ENCODE results near the gene CCDC24.

DNA sequence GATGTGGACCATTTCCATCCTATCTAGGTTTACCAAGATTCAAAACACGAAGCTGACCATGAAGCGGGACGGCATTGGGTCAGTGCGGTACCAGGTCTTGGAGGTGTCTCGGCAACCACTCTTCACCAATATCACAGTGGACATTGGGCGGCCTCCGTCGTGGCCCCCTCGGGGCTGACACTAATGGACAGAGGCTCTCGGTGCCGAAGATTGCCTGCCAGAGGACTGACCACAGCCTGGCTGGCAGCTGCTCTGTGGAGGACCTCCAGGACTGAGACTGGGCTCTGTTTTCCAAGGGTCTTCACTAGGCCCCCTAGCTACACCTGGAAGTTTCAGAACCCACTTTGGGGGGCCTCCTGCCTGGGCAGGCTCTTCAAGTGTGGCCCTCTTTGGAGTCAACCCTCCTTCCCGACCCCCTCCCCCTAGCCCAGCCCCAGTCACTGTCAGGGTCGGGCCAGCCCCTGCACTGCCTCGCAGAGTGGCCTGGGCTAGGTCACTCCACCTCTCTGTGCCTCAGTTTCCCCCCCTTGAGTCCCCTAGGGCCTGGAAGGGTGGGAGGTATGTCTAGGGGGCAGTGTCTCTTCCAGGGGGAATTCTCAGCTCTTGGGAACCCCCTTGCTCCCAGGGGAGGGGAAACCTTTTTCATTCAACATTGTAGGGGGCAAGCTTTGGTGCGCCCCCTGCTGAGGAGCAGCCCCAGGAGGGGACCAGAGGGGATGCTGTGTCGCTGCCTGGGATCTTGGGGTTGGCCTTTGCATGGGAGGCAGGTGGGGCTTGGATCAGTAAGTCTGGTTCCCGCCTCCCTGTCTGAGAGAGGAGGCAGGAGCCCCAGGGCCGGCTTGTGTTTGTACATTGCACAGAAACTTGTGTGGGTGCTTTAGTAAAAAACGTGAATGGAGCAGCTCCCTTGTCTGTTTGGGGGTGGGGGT is 864 bp upstream of the CCDC24 start:
- TF ChIP-seq JUNB (IDR thresholded peaks at IDR 0.05) (no peak), RNF2 (IDR thresholded peaks at IDR 0.05; ENCODE audit: borderline replicate concordance, low read depth) (no peak), CBX8 (IDR thresholded peaks at IDR 0.05) (no peak), RFX5 (IDR thresholded peaks at IDR 0.05) (no peak), TP53 (CRISPR knock-in tag; IDR thresholded peaks at IDR 0.05) (no peak), HOXB5 (CRISPR knock-in tag; IDR thresholded peaks at IDR 0.05) (no peak), HDAC2 (IDR thresholded peaks at IDR 0.05) (no peak), POLR2A (IDR thresholded peaks at IDR 0.05; ENCODE audit: low read length) (no peak), ESRRA (IDR thresholded peaks at IDR 0.05; ENCODE audit: borderline replicate concordance, low read length) (no peak), MAFK (IDR thresholded peaks at IDR 0.05; ENCODE audit: partially characterized antibody) (no peak)
- TF ChIP-seq, protein P1, sequence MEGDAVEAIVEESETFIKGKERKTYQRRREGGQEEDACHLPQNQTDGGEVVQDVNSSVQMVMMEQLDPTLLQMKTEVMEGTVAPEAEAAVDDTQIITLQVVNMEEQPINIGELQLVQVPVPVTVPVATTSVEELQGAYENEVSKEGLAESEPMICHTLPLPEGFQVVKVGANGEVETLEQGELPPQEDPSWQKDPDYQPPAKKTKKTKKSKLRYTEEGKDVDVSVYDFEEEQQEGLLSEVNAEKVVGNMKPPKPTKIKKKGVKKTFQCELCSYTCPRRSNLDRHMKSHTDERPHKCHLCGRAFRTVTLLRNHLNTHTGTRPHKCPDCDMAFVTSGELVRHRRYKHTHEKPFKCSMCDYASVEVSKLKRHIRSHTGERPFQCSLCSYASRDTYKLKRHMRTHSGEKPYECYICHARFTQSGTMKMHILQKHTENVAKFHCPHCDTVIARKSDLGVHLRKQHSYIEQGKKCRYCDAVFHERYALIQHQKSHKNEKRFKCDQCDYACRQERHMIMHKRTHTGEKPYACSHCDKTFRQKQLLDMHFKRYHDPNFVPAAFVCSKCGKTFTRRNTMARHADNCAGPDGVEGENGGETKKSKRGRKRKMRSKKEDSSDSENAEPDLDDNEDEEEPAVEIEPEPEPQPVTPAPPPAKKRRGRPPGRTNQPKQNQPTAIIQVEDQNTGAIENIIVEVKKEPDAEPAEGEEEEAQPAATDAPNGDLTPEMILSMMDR (IDR thresholded peaks at IDR 0.05) = peak; percentile 9; the same call in 1 of the 3 replicates
- TF ChIP-seq, protein P2, sequence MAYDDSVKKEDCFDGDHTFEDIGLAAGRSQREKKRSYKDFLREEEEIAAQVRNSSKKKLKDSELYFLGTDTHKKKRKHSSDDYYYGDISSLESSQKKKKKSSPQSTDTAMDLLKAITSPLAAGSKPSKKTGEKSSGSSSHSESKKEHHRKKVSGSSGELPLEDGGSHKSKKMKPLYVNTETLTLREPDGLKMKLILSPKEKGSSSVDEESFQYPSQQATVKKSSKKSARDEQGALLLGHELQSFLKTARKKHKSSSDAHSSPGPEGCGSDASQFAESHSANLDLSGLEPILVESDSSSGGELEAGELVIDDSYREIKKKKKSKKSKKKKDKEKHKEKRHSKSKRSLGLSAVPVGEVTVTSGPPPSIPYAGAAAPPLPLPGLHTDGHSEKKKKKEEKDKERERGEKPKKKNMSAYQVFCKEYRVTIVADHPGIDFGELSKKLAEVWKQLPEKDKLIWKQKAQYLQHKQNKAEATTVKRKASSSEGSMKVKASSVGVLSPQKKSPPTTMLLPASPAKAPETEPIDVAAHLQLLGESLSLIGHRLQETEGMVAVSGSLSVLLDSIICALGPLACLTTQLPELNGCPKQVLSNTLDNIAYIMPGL (CRISPR knock-in tag; IDR thresholded peaks at IDR 0.05; ENCODE audit: borderline replicate concordance) = no peak
- TF ChIP-seq, protein P3, sequence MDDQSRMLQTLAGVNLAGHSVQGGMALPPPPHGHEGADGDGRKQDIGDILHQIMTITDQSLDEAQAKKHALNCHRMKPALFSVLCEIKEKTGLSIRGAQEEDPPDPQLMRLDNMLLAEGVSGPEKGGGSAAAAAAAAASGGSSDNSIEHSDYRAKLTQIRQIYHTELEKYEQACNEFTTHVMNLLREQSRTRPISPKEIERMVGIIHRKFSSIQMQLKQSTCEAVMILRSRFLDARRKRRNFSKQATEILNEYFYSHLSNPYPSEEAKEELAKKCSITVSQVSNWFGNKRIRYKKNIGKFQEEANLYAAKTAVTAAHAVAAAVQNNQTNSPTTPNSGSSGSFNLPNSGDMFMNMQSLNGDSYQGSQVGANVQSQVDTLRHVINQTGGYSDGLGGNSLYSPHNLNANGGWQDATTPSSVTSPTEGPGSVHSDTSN (IDR thresholded peaks at IDR 0.05) = no peak
- TF ChIP-seq, protein P4, sequence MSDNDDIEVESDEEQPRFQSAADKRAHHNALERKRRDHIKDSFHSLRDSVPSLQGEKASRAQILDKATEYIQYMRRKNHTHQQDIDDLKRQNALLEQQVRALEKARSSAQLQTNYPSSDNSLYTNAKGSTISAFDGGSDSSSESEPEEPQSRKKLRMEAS (IDR thresholded peaks at IDR 0.05) = no peak
